HG03460 (cell line): Measurements from ENCODE around the gene CTAGE4.
"Not testable (repeated sequence)": the region's sequence is repeated elsewhere in the genome, so short reads cannot be mapped to it uniquely, and the experiment has no call there.

ENCODE experiments used
- ATAC-seq: cut with Tn5 transposase; IDR thresholded peaks from one replicate; pipeline ENCODE4 v1.9.1; 2021; ENCODE audit not compliant: unreplicated experiment

Gene CTAGE4

DNA sequence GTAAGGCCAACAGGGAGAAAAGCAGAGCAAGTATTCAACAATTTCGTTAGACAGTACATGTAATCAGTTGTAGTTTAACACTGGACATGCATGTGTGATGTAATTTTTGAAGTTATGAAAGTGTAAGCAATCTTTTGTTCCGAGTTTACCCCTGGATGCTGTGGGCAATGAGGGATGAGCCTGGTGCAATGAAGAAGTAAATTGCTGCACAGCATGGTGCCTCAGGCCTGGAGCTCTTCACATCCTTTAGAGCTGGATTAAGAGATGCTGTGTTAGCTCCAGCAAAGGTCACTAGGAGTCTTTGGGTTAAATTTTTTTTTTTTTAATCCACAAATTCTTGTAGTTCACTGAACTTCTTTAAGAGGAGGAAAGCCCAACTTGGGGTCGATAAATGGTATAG, 19.8 kb downstream of the CTAGE4 start:
- not testable (repeated sequence) for ATAC-seq

DNA sequence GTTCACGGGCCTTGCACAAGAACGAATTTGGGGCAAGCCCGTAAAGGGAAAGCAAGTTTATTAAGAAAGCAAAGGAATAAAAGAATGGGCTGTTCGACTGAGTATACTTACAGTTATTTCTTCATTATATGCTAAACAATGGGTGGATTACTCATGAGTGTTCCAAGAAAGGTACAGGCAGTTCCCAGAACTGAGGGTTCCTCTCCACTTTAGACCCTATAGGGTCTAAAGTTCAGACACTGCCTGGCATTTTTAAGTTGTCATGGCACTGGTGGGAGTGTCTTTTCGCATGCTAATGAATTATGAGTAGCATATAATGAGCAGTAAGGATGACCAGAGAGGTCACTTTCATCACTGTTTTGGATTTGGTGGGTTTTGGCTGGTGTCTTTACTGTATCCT, 22.0 kb downstream of the CTAGE4 start:
- ATAC-seq, result not testable (repeated sequence)

DNA sequence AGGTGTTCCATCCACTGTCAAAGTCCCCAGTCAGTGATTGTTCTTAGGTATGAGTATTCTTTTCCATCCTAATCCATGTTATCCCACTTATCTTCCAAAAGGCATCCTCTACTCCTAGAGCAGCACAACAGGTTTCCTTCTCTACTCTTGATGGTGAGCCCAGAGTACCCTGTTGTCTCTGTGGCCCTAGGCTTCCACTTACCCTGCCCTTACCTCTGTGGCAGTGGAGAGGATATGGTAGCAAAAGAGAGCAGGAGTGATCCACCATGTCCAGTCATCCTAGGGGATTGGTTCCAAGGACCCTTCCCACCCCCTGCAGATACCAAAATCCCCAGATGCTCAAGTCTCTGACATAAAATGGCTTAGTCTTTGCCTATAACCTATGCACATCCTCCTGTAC, 33.9 kb downstream of the CTAGE4 start:
- ATAC-seq, result not testable (repeated sequence)

DNA sequence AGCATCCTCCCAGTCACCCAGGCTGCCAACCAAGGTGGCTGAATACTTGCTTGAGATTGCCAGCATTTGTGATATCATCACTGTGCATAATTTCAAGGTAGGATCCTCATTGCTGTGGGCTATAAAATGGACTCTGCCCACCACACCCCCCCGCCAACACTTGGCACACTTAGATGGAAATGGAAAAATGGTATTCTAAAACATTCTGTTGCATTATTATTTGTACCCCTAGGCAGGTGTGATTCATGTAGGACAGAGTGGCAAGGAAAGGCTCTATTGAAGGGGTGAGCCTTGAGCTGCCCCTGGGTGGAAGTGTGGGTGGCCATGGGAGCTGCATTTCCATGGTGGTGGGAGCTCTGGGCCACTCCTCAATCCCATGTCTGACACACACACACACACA, 35.3 kb downstream of the CTAGE4 start:
- ATAC-seq, result not testable (repeated sequence)

DNA sequence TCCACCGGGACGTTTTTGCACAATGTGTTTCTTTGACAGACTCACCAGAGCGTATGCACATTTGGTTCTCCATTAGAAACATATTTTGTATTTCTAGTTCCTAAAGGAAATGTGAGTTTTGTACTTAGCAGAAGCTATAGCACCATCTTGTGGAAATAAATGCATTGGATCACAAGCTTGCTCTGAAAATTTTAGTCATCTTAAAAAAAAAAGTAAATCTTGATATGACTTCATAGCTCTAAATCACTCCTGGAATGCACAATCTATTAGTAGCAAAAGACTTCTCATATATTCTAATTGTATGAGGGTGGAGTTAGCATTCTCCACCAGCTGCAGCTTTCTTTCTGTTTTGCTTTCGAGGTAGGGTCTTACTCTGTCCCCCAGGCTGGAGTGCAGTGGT, 35.9 kb downstream of the CTAGE4 start:
- not testable (repeated sequence) for ATAC-seq

DNA sequence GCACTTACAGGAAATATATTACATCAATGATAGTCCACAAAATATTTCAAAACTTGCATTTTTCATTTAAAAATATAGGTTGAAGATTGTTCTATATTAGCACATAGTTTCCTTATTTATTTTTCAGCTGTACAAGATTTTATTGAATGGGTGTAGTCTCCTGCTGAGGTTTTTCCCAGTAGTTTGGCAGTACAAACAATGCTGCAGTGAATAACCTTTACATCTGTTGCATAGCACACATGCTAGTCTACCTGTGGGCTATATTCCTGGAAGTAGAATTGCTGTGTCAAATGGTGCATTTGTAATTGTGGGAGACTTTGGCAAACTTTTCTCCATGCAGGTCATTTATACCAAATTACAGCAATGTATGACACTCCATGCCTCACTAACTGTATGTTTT, 37.3 kb downstream of the CTAGE4 start:
- ATAC-seq, result not testable (repeated sequence)

DNA sequence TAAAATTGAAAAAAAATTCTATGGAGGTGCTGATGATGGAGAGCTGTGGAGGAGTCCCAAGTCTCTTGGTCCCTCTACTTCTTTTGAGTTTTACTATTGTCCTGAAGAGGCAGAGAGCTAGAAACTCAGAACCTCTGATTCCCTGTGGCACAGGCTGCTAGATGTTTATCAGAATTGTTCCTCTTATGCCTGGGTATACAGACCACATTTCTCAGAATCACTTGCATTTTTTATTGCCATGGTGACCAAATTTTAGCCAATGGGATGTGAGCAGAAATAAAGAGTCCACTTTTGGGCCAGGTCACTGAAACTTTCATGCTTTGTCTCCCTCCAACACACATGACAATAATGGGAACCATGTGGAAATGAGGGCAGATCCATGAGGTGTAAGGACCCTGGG, 40.4 kb downstream of the CTAGE4 start:
- not testable (repeated sequence) for ATAC-seq

DNA sequence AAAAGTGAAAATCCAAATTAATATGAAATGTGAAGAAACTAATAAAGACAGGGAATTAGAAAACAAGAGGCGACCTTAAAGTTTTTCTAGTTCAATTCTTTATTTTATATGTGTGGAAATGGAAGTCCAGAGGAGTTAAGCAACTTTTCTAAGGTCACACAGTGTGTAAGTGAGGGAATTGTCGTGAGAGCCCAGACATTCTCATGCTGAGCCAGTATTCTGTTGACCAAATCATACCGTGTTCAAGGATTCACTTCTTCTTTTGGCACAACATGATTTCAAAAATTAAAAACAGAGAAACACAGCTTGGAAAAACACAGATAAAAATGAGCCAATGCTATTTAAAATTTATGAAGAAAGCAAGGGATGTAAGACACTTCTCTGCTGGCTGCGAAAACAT, 43.6 kb downstream of the CTAGE4 start:
- ATAC-seq, result not testable (repeated sequence)

DNA sequence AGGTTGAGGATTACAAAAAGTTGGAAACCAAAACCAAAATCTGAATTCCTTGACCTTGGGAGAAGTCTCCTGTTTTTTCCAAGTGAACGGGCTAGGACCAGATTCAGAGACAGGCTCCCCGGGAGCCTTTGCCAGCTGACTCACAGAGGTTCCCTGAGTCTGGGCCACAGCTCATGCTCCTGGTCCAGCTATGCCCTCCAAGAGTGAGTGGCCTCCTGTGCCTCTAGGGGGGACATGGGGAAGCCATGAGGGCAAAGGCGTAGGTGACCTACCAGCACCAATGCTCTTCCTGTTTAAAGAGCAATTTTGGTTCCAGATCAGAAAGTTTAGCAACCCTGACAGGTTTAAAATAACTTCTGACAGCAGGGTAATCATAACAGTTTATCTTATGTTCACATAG, 45.5 kb downstream of the CTAGE4 start:
- not testable (repeated sequence) for ATAC-seq

DNA sequence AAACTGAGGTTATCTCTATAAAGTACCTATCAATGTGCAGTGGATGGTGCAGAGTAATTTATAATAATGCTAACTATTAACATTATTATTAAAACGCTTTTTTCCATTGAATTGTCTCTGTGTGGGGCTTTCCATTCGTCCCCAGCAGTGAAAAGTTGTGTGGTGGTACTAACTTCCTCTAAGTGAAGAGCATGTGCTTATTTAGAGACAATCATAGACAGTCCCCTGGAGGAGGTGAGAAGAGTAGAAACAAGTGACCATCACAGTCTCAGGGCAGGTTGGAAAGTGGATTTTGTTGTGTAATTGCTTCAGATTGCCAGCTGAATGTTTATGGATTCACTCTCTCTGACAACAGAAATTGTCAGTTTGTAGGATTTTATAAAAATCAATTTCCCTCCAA, 47.8 kb downstream of the CTAGE4 start:
- not testable (repeated sequence) for ATAC-seq

DNA sequence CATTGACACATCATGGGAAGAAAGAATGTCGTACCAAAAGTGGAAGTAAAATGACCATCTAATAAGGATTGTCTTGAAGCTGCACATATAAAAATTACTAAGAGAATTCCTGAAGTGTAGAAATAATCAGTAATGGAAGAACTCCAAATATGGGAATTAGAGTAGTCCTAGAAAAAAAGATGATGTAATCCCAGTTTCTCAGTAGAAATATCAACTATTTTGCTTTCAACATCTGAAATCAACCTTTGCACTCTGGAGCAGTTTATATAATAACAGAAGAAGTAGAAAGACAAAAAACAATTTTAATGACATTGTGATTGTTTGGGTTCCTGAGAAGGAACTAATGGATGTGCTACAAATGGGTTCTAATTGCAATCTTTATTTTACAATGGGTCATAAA, 49.8 kb downstream of the CTAGE4 start:
- ATAC-seq, result not testable (repeated sequence)
